HG02981 (cell line): ENCODE data around the gene YWHAE.
"Not testable (repeated sequence)": the region's sequence is repeated elsewhere in the genome, so short reads cannot be mapped to it uniquely, and the experiment has no call there.

ENCODE experiments used
- ATAC-seq: cut with Tn5 transposase; IDR thresholded peaks from one replicate; pipeline ENCODE4 v1.9.1; 2021; ENCODE audit warnings: mild to moderate bottlenecking, moderate library complexity; ENCODE audit not compliant: unreplicated experiment

The YWHAE gene

GRCh38 chr17:1331708-1332107 is 68.3 kb downstream of the YWHAE start:
- no peak for ATAC-seq

- no peak for ATAC-seq
Observed at GRCh38 chr17:1329745-1330343, 70.2 kb downstream of the YWHAE start.

GRCh38 chr17:1328437-1328836 is 71.6 kb downstream of the YWHAE start:
- ATAC-seq, result no peak

- no peak for ATAC-seq
Observed at GRCh38 chr17:1325766-1326165, 74.3 kb downstream of the YWHAE start.

GRCh38 chr17:1324201-1324771 is 75.7 kb downstream of the YWHAE start:
- no peak for ATAC-seq

- ATAC-seq, result no peak
Observed at GRCh38 chr17:1323336-1323735, 76.7 kb downstream of the YWHAE start.

GRCh38 chr17:1322480-1322879 is 77.5 kb downstream of the YWHAE start:
- ATAC-seq, result no peak

- ATAC-seq, result no peak
Observed at GRCh38 chr17:1322014-1322428, 78.0 kb downstream of the YWHAE start.

- ATAC-seq, result no peak
Observed at GRCh38 chr17:1315891-1316403, 84.1 kb downstream of the YWHAE start.

GRCh38 chr17:1315409-1315808 is 84.6 kb downstream of the YWHAE start:
- ATAC-seq, result no peak

- ATAC-seq, result no peak
Observed at GRCh38 chr17:1313270-1314005, 86.6 kb downstream of the YWHAE start.

GRCh38 chr17:1312261-1312870 is 87.7 kb downstream of the YWHAE start:
- ATAC-seq, result no peak

- not testable (repeated sequence) for ATAC-seq
Observed at GRCh38 chr17:1307829-1308228, 92.2 kb downstream of the YWHAE start.

- no peak for ATAC-seq
Observed at GRCh38 chr17:1304962-1305563, 95.0 kb downstream of the YWHAE start.

GRCh38 chr17:1304522-1304921 is 95.5 kb downstream of the YWHAE start:
- ATAC-seq, result no peak

- ATAC-seq, result no peak
Observed at GRCh38 chr17:1302761-1303160, 97.3 kb downstream of the YWHAE start.

- no peak for ATAC-seq
Observed at GRCh38 chr17:1301546-1301945, 98.5 kb downstream of the YWHAE start.

GRCh38 chr17:1300371-1300905 is 99.6 kb downstream of the YWHAE start:
- ATAC-seq, result no peak

- no peak for ATAC-seq
Observed at GRCh38 chr17:1299552-1300370, 100.3 kb downstream of the YWHAE start.

- ATAC-seq, result no peak
Observed at GRCh38 chr17:1298606-1299005, 101.4 kb downstream of the YWHAE start.
